Forelimb muscle (tissue), 1 donor: Measurements from ENCODE around the gene PGPEP1. TPM values are rescaled to one million over a fixed set of nuclear protein-coding genes. Genes with fewer than 3 reads are reported as not detected.

Experiments
- DNase-seq: peaks from one replicate; pipeline ENCODE4 v3.0.0-alpha.2; 2013; ENCODE audit warnings: low read depth
- polyA plus RNA-seq: library from polyadenylated mRNA; unstranded; fragments of 120-200 nt; gene quantifications from one replicate; pipeline ENCODE4 v1.2.1, GENCODE V29; 2013; ENCODE audit not compliant: insufficient read length

Gene PGPEP1
- polyA plus RNA-seq, result 8.1 TPM

- DNase-seq, result no peak
These were observed at the start of gene PGPEP1 for GRCh38 chr19:18340190-18340989. Gene PGPEP1, plus strand, starts transcription at chr19:18340598. Its CDS starts 84 bp downstream, at chr19:18340682.

GRCh38 chr19:18291019-18291524 lies 49.3 kb upstream of the PGPEP1 start:
- no peak for DNase-seq

DNA sequence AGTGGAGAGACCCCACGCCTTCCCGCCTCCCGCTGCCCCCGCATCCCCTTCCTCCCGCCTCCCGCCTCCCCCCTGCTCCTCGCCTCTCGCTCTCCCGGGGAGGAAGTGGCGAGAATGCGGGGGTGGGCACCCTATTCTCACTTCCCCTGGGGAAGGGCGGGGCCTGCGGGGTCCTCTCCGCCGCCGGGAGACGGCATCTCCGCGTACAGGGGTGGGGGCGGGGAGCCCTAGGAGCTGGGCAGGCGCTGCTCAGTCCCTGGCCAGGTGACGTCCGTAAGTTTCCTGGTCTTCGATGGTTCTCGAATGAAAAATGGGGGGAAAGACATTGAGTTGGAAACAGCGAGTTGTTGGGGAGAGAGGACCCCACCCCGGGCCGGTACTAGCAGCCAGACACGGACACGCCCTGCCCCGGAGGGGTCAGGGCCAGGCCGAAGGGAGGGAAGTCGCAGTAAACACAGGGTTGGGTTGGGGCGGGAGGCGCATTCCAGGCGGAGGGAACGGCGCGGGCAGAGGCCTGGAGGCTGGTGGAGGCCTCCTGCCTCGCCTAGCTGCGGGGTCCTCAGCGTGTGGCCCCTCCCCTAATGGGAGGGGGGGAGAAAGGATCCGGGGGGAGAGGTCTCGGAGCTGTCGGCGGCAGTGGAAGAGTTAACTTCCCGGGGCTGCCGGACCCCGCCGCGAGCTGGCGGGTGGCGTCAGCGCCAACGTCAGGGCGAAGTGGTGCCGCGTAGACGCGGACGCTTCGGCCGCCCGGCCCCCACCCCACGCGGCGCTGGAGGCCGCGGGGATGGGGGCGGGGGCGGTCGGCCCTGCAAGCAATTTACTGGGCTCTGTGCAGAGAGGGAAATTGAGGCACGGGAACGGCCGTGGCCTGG lies 48.6 kb upstream of the PGPEP1 start:
- no peak for DNase-seq

DNA sequence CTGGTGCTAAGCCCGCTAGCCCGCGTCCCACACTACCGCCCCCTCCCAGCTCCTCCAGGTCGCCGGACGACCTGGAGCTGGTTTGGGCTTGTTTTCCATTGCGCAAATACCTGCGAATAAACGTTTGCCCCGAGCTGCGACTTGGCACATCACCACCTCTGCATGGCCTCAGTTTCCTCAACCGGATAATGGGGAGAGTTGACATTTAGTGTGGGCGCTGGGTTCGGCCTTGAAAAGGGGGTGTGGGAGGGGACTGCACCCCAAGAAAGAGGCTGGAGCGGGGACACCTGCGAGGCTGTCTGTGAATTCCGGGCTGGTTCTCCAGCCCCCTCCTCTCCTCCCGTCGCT lies 48.0 kb upstream of the PGPEP1 start:
- DNase-seq, result no peak

DNA sequence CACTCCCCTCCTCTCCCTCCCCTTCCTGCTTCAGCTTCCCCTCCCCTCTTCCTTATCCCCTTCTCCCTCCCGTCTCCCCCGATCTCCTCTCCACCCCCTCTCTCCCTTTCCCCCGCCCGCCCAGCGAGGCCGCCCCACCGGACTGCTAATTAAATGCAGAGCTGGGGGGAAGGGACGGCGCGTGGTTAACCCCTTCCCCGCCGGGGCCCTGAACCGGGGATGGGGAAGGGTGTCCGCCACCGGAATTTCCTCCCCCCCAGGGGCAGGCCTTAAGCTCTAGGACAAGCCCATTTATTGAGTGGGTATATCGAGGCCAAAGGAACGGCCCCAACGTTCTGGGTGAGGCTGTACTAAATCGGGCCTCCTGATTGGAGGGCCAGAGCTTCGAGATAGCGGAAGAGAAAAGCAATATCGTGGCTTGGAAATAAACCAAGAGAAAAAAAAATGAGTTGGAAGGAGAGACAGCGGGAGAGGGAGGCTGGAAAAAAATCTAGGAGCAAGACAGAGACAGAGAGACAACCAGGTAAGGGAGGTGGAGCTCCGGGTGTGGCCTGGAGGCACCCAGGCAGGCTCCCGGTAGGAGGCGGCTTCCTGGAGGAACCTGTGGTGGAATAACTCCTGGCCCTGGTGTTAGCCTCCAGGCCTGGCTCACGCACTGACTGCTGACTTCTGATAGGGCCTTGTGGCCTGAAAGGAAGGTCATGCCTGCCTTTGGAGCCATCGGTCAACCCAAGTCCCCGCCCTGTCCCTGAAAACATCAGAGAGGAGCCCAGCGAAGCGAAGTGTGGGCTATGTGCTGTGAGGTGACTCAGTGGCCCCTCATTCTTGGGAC lies 47.4 kb upstream of the PGPEP1 start:
- DNase-seq, result no peak

- DNase-seq, result no peak
These were observed 46.5 kb upstream of the PGPEP1 start for GRCh38 chr19:18293642-18294466.

GRCh38 chr19:18294467-18294864 lies 45.9 kb upstream of the PGPEP1 start:
- DNase-seq, result no peak

GRCh38 chr19:18295034-18295451 lies 45.4 kb upstream of the PGPEP1 start:
- no peak for DNase-seq

DNA sequence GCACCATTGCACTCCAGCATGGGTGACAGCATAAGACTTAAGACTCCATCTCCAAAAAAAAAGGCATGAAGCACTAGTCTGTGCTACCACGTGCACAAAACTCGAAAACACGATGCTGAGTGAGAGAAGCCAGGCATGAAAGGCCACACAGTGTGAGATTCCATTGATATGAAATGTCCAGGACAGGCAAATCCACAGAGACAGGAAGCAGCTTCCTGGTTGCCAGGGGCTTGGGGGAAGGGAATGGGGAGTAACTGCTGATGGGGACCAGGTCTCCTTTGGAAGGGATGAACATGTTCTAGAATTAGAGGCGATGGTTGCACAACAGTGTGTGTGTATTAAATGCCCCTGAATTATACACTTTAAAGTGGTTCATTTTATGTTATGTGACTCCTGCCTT lies 43.1 kb upstream of the PGPEP1 start:
- DNase-seq, result no peak

DNA sequence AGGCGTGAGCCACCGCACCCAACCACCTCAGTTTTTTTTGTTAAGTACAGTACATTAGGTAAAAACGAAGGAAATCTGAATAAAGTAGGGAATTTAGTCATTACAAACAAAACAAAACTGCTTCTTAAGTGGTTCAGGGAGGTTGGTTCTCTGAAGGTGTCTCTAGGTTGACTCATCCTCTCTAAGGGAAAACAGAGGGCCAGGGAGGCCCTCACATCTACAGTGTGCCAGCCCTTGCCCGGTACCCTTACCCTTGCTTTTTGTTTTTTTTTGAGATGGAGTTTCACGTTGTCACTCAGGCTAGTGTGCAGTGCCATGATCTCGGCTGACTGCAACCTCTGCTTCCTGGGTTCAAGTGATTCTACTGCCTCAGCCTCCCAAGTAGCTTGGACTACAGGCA lies 41.8 kb upstream of the PGPEP1 start:
- DNase-seq, result no peak

DNA sequence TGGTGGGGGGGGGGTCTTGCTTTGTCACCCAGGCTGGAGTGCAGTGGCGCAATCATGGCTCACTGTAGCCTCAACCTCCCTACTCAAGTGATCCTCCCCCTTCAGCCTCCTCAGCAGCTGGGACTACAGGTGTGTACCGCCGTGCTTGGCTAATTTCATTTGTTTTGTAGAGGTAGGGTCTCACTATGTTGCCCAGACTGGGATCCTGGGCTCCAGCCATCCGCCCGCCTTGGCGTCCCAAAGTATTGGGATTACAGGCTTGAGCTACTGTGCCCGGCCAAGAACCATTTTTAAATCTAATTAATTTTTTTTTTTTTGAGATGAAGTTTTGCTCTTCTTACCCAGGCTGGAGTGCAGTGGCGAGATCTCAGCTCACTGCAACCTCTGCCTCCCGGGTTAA lies 40.7 kb upstream of the PGPEP1 start:
- DNase-seq, result no peak

DNA sequence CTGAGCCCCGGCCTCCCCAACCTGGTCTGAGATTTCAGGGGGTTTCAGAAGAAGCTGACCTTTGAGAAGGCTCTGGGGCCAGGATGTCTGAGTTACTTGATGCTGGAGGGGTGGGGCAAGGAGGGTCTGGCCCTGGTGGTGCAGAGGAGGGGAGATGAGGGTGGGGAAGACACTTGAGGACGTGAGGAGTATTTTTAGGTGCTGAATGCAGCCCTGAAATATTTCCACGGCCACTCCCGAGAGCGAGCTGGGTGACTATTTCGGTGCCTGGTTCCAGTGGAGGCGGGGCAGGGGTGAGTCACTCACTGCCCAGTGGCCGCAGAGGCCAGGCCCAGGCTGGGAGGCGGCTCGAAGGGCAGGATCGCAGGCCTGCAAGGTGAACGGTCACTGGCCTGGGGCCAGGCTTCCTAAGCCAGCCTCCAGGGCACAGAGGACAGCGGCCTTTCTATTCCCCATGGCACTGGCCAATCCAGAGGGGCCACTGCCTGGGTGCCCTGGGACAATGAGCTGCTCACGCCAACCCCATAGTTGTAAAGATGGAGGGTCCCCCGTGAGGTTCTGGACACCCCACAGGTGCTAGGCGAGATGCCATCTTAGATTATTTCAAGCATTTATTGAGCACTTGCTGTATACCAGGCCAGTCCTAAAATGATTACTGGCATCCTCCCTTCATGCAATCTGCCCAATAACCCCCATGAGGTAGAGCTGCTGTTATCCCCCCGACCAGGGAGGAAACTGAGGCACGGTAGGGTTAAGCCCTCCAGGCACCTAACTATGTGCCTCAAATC lies 39.3 kb upstream of the PGPEP1 start:
- DNase-seq, result no peak

- no peak for DNase-seq
These were observed 38.7 kb upstream of the PGPEP1 start for GRCh38 chr19:18301718-18302111.

- no peak for DNase-seq
These were observed 36.3 kb upstream of the PGPEP1 start for GRCh38 chr19:18304208-18304457.

- DNase-seq, result no peak
These were observed 35.7 kb upstream of the PGPEP1 start for GRCh38 chr19:18304458-18305310.

GRCh38 chr19:18306209-18306887 lies 34.0 kb upstream of the PGPEP1 start:
- DNase-seq, result no peak

DNA sequence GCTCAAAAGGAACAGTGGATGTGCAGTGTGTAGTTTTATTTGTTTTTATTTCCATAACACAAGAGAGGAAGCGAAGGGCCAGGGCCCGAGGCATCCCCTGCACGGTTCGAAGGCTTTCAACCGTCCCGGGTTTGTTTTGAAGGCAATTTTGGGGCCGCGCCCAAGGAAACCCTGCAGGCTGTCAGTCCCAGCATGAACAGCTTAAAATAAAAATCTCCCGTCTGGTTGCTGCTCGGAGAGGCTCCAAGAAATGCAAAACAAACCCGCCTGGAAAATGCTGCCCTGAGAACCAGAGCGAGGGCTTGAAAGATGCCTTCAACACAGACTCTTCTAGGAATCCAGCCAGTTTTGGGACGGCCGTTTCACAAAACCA lies 33.5 kb upstream of the PGPEP1 start:
- no peak for DNase-seq

- no peak for DNase-seq
These were observed 33.1 kb upstream of the PGPEP1 start for GRCh38 chr19:18307271-18307681.
